OCI-LY1 (cell line): ENCODE results near the gene MTM1.

ENCODE experiments used
- H2AFZ ChIP-seq: fragments of 200-600 bp; sonication (generic), shearing (Covaris generic); 2 replicates; pipeline ENCODE4 v1.6.0; 2014; ENCODE audit warnings: antibody characterized with exemption, mild to moderate bottlenecking, low read length
- H3F3A ChIP-seq: fragments of 200-600 bp; sonication (generic), shearing (Covaris generic); 2 replicates; pipeline ENCODE4 v1.6.0; 2014; ENCODE audit warnings: mild to moderate bottlenecking, antibody characterized with exemption, low read length, moderate library complexity; ENCODE audit not compliant: insufficient read depth
- H3K27ac ChIP-seq: fragments of 200-600 bp; sonication (generic); 2 replicates; pipeline ENCODE4 v1.5.1; 2014; ENCODE audit warnings: low read length, mixed run types, mild to moderate bottlenecking, low read depth; ENCODE audit not compliant: poor library complexity, severe bottlenecking
- H3K27me3 ChIP-seq: fragments of 200-600 bp; sonication (generic); 2 replicates; pipeline ENCODE4 v1.6.0; 2014; ENCODE audit warnings: antibody characterized with exemption, mild to moderate bottlenecking, low read length, moderate library complexity; ENCODE audit not compliant: insufficient read depth
- H3K36me3 ChIP-seq: fragments of 200-600 bp; sonication (generic); 2 replicates; pipeline ENCODE4 v1.6.1; 2014; ENCODE audit warnings: mild to moderate bottlenecking, antibody characterized with exemption, low read length, moderate library complexity, mixed read lengths; ENCODE audit not compliant: insufficient read depth
- H3K4me1 ChIP-seq: fragments of 200-600 bp; sonication (generic); 2 replicates; pipeline ENCODE4 v1.5.1; 2014; ENCODE audit warnings: mild to moderate bottlenecking, low read length, moderate library complexity; ENCODE audit not compliant: insufficient read depth, severe bottlenecking
- H3K4me2 ChIP-seq: fragments of 200-600 bp; sonication (generic), shearing (Covaris generic); 2 replicates; pipeline ENCODE4 v1.6.1; 2014; ENCODE audit warnings: low read length
- H3K4me3 ChIP-seq: fragments of 200-600 bp; sonication (generic); 2 replicates; pipeline ENCODE4 v1.5.1; 2014; ENCODE audit warnings: low read length, low read depth, mild to moderate bottlenecking, mixed read lengths; ENCODE audit not compliant: poor library complexity, severe bottlenecking
- H3K79me2 ChIP-seq: fragments of 200-600 bp; shearing (Covaris generic); 2 replicates; pipeline ENCODE4 v1.6.1; 2016; ENCODE audit warnings: mixed run types, low read length, mixed read lengths; ENCODE audit not compliant: insufficient read depth
- H3K9ac ChIP-seq: fragments of 200-600 bp; sonication (generic), shearing (Covaris generic); 2 replicates; pipeline ENCODE4 v1.6.1; 2014; ENCODE audit warnings: mild to moderate bottlenecking, low read length, mixed read lengths
- H3K9me2 ChIP-seq: fragments of 200-600 bp; sonication (generic), shearing (Covaris generic); 2 replicates; pipeline ENCODE4 v1.6.1; 2014; ENCODE audit warnings: low read depth, mild to moderate bottlenecking, low read length, mixed read lengths
- H3K9me3 ChIP-seq: fragments of 200-600 bp; shearing (Covaris generic); 2 replicates; pipeline ENCODE4 v1.6.1; 2014; ENCODE audit warnings: low read length, mixed read lengths
- H4K20me1 ChIP-seq: fragments of 200-600 bp; sonication (generic), shearing (Covaris generic); 2 replicates; pipeline ENCODE4 v1.6.0; 2016; ENCODE audit warnings: mild to moderate bottlenecking, low read length; ENCODE audit not compliant: insufficient read depth
- EZH2 ChIP-seq: fragments of 200-600 bp; sonication (generic), shearing (Covaris generic); IDR thresholded peaks from 2 replicates; pipeline ENCODE4 v1.8.0; 2017; ENCODE audit warnings: borderline replicate concordance, mixed run types, mild to moderate bottlenecking, antibody characterized with exemption, low read length, moderate library complexity, mixed read lengths
- TF ChIP-seq, protein P1 (sequence below): fragments of 200-600 bp; sonication (generic), shearing (Covaris generic); IDR thresholded peaks from 2 replicates; pipeline ENCODE4 v1.5.1; 2017; ENCODE audit warnings: mild to moderate bottlenecking, antibody characterized with exemption, low read length, moderate library complexity, mixed read lengths

MTM1 gene

DNA sequence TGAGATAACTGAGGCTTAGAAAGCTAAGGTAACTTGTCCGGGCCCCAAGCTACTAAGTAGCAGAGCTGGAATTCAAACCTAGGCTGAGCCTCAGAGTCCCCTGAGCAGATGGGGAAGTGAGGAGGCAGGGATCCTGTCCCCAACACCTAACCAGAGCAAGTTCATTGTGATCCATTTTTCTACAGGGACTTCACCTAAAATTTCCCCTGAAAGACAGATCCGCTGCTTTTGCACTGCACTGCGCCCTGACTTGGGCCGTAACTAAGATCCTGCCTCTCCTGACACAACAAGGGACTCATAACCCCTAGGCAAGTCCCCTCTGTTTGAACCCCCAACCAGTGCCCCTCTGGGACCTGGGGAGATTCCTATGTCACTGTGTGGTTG, 25.6 kb upstream of the MTM1 start:
- Histone ChIP-seq H3K9me2 (no peaks in the 10 kb centered on the region), H3K79me2 (no peaks in the 10 kb centered on the region), H3F3A (no peaks in the 10 kb centered on the region), H3K4me2 (no peak overlapping the region), H2AFZ (no peak overlapping the region), H3K27me3 (no peaks in the 10 kb centered on the region), H4K20me1 (no peaks in the 10 kb centered on the region), H3K9ac (no peak overlapping the region), H3K27ac (no peak overlapping the region), H3K4me3 (no peak overlapping the region), H3K36me3 (no peaks in the 10 kb centered on the region), H3K9me3 (no peaks in the 10 kb centered on the region), H3K4me1 (peaks cover 16% of the 10 kb centered on the region)
- no peak for TF ChIP-seq EZH2
- TF ChIP-seq, protein P1, sequence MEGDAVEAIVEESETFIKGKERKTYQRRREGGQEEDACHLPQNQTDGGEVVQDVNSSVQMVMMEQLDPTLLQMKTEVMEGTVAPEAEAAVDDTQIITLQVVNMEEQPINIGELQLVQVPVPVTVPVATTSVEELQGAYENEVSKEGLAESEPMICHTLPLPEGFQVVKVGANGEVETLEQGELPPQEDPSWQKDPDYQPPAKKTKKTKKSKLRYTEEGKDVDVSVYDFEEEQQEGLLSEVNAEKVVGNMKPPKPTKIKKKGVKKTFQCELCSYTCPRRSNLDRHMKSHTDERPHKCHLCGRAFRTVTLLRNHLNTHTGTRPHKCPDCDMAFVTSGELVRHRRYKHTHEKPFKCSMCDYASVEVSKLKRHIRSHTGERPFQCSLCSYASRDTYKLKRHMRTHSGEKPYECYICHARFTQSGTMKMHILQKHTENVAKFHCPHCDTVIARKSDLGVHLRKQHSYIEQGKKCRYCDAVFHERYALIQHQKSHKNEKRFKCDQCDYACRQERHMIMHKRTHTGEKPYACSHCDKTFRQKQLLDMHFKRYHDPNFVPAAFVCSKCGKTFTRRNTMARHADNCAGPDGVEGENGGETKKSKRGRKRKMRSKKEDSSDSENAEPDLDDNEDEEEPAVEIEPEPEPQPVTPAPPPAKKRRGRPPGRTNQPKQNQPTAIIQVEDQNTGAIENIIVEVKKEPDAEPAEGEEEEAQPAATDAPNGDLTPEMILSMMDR, result no peak

DNA sequence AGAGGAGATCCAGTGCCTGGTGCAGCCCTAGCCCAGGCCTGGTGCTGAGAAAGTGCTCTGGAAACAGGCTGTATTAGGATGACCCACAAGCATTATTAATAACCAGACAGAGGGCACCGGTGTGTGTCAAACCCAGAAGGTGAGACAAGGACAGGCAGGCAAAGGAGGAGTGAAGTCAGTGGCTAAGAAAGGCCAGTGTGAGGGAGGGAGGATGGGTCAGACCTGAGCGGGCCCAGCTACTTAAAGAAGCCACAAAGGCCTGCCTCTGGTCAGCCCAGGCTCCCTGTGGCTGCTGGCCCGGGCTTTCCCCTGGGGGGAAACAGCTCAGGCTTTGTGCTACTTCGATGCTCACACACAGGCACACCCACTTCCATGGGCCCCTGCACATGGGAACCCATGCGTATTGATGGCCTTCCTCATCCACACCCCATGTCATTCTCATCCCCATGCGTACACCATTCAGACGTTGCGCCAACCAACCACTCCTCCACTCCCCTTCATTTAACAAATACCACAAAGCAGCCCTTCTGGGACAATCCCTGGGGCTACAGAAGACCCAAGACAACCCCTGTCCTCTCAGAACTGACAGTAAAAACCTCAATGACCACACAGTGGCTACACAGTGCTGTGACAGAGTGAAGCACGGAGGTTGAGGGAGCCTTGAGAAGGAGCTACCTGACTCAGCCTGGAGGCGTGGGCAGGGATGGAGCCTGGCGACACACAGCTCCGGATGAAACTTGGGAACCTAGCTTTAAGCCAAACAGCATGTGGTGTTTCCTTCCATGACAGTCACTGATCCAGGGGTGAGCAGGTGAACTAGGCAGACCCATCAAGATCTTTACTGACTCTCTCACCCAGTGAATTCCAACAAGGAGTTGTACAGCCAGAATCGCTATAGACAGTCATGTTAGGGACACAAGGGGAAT, 24.9 kb upstream of the MTM1 start:
- no peak overlapping the region for H2AFZ ChIP-seq
- no peaks in the 10 kb centered on the region for H3K9me3 ChIP-seq
- H3K27ac ChIP-seq, result no peak overlapping the region
- H3F3A ChIP-seq, result no peaks in the 10 kb centered on the region
- peaks cover 20% of the 10 kb centered on the region for H3K4me1 ChIP-seq
- no peaks in the 10 kb centered on the region for H4K20me1 ChIP-seq
- H3K4me2 ChIP-seq, result no peak overlapping the region
- H3K4me3 ChIP-seq, result no peak overlapping the region
- no peaks in the 10 kb centered on the region for H3K27me3 ChIP-seq
- H3K9me2 ChIP-seq, result no peaks in the 10 kb centered on the region
- TF ChIP-seq, protein P1, result no peak
- no peak for TF ChIP-seq EZH2
- no peaks in the 10 kb centered on the region for H3K36me3 ChIP-seq
- no peak overlapping the region for H3K9ac ChIP-seq
- no peaks in the 10 kb centered on the region for H3K79me2 ChIP-seq

DNA sequence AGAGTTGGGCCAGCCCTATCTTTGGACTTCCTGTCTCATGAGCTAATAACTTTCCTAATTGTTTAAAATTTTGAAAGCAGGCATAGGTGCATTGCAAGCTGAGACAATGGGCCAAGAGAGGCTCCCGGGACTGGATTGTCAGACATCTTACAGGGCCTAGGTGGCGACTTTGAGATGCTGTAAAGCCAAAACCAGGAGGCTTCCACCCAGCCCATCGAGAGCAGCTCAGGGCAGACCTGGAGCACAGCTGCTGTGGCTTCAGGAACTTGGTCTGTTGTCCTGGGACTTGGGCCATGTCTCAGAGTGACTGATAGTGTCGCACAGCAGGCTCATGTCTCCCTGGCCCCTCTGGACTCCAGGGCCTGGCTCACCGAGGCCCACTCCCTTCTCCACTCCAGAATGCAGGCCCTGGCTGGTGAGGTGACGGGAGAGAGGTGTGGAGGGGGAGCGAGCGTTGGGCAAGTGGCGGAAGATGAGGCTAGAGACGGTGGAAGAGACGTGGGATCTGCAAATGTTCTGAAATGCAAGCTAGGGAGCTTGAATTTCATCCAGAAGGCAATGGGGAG, 24.1 kb upstream of the MTM1 start:
- no peak for TF ChIP-seq EZH2
- TF ChIP-seq, protein P1, result no peak
- no peaks in the 10 kb centered on the region for H3K27me3 ChIP-seq

More for the DNA sequence above, 24.1 kb upstream of the MTM1 start:
- Histone ChIP-seq H3K4me1 (peaks cover 20% of the 10 kb centered on the region), H4K20me1 (no peaks in the 10 kb centered on the region), H3K9ac (no peak overlapping the region), H3K36me3 (no peaks in the 10 kb centered on the region), H3K27ac (no peak overlapping the region), H3K79me2 (no peaks in the 10 kb centered on the region), H3K4me3 (no peak overlapping the region), H3F3A (no peaks in the 10 kb centered on the region), H3K9me3 (no peaks in the 10 kb centered on the region), H2AFZ (no peak overlapping the region), H3K9me2 (no peaks in the 10 kb centered on the region), H3K4me2 (no peak overlapping the region)
